ENCODE results near the gene DUSP11. TPM values are rescaled to one million over a fixed set of nuclear protein-coding genes. Genes with fewer than 3 reads are reported as not detected.
A peak's percentile ranks its signal among the peaks of the same experiment; 100 is the strongest.

Gene DUSP11
- total RNA-seq, 1 donor from 2014 or later: 32.4 TPM

DNA sequence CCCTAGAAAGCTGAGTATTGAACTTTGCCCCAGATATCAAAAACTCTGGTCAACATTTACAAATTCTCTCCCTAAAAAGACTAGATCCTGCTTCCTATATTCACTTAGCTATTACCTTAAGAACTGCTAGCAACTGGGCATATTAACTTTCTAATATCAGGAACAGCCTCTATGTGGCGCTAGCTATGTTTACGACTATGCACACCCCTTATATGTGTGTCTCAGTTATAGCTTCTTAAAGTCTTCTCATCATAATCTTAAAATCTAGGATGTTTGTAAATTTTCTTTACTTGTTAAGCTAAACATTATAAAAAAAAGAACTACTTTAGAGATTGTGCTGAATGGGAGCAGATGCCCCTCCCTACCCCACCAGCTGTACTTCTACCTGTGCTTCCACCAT, 47.1 kb upstream of the DUSP11 start:
- peaks cover 22% of the 10 kb centered on the region for H3K4me1 Mint-ChIP-seq (ENCODE audit: unreplicated experiment)
- TF ChIP-seq CTCF (IDR thresholded peaks at IDR 0.05; ENCODE audit: unreplicated experiment): no peak
- H3K4me3 Mint-ChIP-seq (ENCODE audit: unreplicated experiment): no peak overlapping the region
- peaks cover 5% of the 10 kb centered on the region for H3K27me3 Mint-ChIP-seq (ENCODE audit: unreplicated experiment)
- no peak for DNase-seq (ENCODE audit: low spot score)
- no peaks in the 10 kb centered on the region for H3K36me3 Mint-ChIP-seq (ENCODE audit: low read depth, unreplicated experiment)
- no peaks in the 10 kb centered on the region for H3K9me3 Mint-ChIP-seq (ENCODE audit: unreplicated experiment)
- no peak overlapping the region for H3K27ac Mint-ChIP-seq (ENCODE audit: unreplicated experiment)

GRCh38 chr2:73825408-73825807, 45.5 kb upstream of the DUSP11 start:
- peaks cover 36% of the 10 kb centered on the region for H3K4me1 Mint-ChIP-seq (ENCODE audit: unreplicated experiment)
- no peak for TF ChIP-seq CTCF (IDR thresholded peaks at IDR 0.05; ENCODE audit: unreplicated experiment)
- no peak overlapping the region for H3K27ac Mint-ChIP-seq (ENCODE audit: unreplicated experiment)
- H3K27me3 Mint-ChIP-seq (ENCODE audit: unreplicated experiment): peaks cover 8% of the 10 kb centered on the region
- H3K36me3 Mint-ChIP-seq (ENCODE audit: low read depth, unreplicated experiment): no peaks in the 10 kb centered on the region
- DNase-seq (ENCODE audit: low spot score): no peak
- H3K9me3 Mint-ChIP-seq (ENCODE audit: unreplicated experiment): no peaks in the 10 kb centered on the region
- no peak overlapping the region for H3K4me3 Mint-ChIP-seq (ENCODE audit: unreplicated experiment)

DNA sequence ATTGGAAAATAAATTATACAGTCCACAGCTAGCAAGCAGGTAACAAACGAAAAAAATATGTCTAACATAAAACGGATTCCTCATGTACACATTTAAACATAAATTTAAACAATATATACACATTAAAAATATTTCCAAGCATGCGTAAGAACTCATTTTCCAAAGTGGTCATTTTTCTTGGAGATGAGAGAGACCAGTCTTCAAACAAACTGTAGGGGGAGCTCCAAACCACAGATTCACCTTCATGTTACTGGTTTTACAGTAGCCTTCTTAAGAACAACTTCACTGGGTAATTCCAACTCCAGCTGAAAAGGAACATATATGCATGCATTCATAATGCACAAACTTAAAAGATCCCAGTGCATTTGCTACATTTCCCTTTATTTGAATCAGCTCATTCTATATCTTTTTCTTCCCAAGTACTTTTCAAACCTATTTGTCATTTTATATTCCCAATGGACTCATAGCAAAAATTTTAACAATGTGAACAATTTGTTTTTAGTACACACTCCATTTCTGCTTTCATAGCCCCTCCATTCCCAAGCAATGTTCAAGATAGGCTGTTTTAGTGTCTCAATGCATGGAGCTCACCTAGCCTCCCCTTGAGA, 44.1 kb upstream of the DUSP11 start:
- Mint-ChIP-seq H3K27me3 (ENCODE audit: unreplicated experiment) (peaks cover 8% of the 10 kb centered on the region), H3K4me1 (ENCODE audit: unreplicated experiment) (peaks cover 22% of the 10 kb centered on the region), H3K4me3 (ENCODE audit: unreplicated experiment) (no peak overlapping the region), H3K9me3 (ENCODE audit: unreplicated experiment) (no peaks in the 10 kb centered on the region), H3K27ac (ENCODE audit: unreplicated experiment) (no peak overlapping the region), H3K36me3 (ENCODE audit: low read depth, unreplicated experiment) (no peaks in the 10 kb centered on the region)
- peak; percentile 72 for TF ChIP-seq CTCF (IDR thresholded peaks at IDR 0.05; ENCODE audit: unreplicated experiment)
- DNase-seq (ENCODE audit: low spot score): peak; percentile 18

DNA sequence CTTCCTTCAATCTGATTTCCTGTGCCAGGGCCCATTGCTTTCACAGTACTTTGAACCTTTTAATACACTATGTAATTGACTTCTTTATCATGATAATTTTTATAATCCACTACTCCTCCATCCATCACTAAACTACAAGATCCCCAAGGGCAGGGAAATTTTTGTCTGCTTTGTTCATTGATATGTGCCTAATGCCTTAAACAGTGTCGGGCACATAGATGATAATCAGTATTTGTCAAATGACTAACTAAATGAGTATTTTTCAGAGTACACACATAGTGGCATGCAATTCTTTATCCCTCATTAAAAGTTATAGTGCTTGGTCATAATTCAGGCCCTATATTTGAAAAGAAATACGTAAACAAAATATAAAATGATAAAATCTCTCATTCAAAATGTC, 43.5 kb upstream of the DUSP11 start:
- no peak for TF ChIP-seq CTCF (IDR thresholded peaks at IDR 0.05; ENCODE audit: unreplicated experiment)
- Mint-ChIP-seq H3K9me3 (ENCODE audit: unreplicated experiment) (no peaks in the 10 kb centered on the region), H3K36me3 (ENCODE audit: low read depth, unreplicated experiment) (no peaks in the 10 kb centered on the region), H3K27me3 (ENCODE audit: unreplicated experiment) (peaks cover 6% of the 10 kb centered on the region), H3K4me3 (ENCODE audit: unreplicated experiment) (no peak overlapping the region), H3K4me1 (ENCODE audit: unreplicated experiment) (peaks cover 18% of the 10 kb centered on the region), H3K27ac (ENCODE audit: unreplicated experiment) (no peak overlapping the region)
- no peak for DNase-seq (ENCODE audit: low spot score)

GRCh38 chr2:73822991-73823390, 43.1 kb upstream of the DUSP11 start:
- Mint-ChIP-seq H3K9me3 (ENCODE audit: unreplicated experiment) (no peaks in the 10 kb centered on the region), H3K27ac (ENCODE audit: unreplicated experiment) (no peak overlapping the region)
- TF ChIP-seq CTCF (IDR thresholded peaks at IDR 0.05; ENCODE audit: unreplicated experiment): no peak

More at GRCh38 chr2:73822991-73823390, 43.1 kb upstream of the DUSP11 start:
- peaks cover 6% of the 10 kb centered on the region for H3K27me3 Mint-ChIP-seq (ENCODE audit: unreplicated experiment)
- H3K4me1 Mint-ChIP-seq (ENCODE audit: unreplicated experiment): peaks cover 18% of the 10 kb centered on the region
- DNase-seq (ENCODE audit: low spot score): no peak
- no peak overlapping the region for H3K4me3 Mint-ChIP-seq (ENCODE audit: unreplicated experiment)
- no peaks in the 10 kb centered on the region for H3K36me3 Mint-ChIP-seq (ENCODE audit: low read depth, unreplicated experiment)
